ENCODE data around the gene LYZL4. TPM values are rescaled to one million over a fixed set of nuclear protein-coding genes. Genes with fewer than 3 reads are reported as not detected.

The LYZL4 gene
- total RNA-seq, 4 donors from 2014 or later, result not detected

DNA sequence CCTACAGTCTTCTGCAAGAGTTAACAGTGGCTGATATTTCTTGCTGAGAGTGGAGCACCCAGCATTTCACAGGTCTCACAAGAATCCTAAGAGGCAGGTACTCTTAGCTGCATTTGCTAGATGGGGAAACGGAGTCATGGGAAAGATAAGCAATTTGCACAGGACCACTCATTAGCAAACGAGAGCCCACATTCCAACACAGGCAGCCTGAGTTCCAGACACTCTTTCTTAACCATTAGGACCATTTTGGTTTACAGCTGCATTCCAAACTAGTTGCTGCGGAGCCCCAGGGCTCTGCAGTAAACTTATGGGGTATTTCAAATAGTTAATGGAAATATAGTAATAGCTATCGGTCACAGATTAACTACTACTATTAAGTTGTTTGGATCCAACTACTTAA lies 42.5 kb downstream of the LYZL4 start:
- no peak overlapping the region for H3K4me3 ChIP-seq (replicated peaks in 1 of 3)
- H3K9me3 ChIP-seq, result no peaks in the 10 kb centered on the region
- TF ChIP-seq POLR2A (IDR thresholded peaks at IDR 0.05), result no peak
- TF ChIP-seq, protein P1, sequence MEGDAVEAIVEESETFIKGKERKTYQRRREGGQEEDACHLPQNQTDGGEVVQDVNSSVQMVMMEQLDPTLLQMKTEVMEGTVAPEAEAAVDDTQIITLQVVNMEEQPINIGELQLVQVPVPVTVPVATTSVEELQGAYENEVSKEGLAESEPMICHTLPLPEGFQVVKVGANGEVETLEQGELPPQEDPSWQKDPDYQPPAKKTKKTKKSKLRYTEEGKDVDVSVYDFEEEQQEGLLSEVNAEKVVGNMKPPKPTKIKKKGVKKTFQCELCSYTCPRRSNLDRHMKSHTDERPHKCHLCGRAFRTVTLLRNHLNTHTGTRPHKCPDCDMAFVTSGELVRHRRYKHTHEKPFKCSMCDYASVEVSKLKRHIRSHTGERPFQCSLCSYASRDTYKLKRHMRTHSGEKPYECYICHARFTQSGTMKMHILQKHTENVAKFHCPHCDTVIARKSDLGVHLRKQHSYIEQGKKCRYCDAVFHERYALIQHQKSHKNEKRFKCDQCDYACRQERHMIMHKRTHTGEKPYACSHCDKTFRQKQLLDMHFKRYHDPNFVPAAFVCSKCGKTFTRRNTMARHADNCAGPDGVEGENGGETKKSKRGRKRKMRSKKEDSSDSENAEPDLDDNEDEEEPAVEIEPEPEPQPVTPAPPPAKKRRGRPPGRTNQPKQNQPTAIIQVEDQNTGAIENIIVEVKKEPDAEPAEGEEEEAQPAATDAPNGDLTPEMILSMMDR (IDR thresholded peaks at IDR 0.05), result no peak
- intact Hi-C loops (cut with DNase I), result no loop called here
- no peak for DNase-seq
- WGBS, 2 donors, result 55 to 64% methylated on average over 4 of the region's 4 CpGs
- no peak overlapping the region for H3K27ac ChIP-seq
- H3K4me1 ChIP-seq, result peaks cover 0 to 4% of the 10 kb centered on the region in 2 donors
- no peaks in the 10 kb centered on the region for H3K27me3 ChIP-seq
- no peaks in the 10 kb centered on the region for H3K36me3 ChIP-seq

DNA sequence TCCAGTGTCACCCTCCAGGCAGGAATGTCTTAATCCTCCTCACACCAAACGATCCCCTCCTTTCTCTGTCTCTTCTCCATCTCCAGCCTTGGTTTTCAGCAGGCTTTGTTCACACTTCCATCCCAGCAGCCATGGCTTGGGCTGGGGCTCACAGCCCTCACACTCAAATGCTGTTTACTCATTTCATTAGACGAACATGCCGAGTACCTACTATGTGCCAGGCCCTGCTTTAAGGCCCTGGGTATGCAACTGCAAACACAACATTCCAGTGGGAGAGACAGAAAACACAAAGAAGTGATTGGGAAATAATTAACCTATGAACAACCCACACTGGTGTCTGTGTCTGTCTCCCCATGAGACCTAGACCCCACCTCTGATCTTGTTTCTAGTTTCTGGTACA lies 43.9 kb downstream of the LYZL4 start:
- no peak overlapping the region for H3K4me3 ChIP-seq (replicated peaks in 1 of 3)
- no peaks in the 10 kb centered on the region for H3K36me3 ChIP-seq
- no peak for TF ChIP-seq POLR2A (IDR thresholded peaks at IDR 0.05)
- TF ChIP-seq, protein P1 (IDR thresholded peaks at IDR 0.05), result no peak
- WGBS, 2 donors, result 37 to 45% methylated on average over 3 of the region's 3 CpGs
- intact Hi-C loops (cut with DNase I), result no loop called here
- H3K9me3 ChIP-seq, result no peaks in the 10 kb centered on the region
- peaks cover 0 to 4% of the 10 kb centered on the region in 2 donors for H3K4me1 ChIP-seq
- H3K27me3 ChIP-seq, result no peaks in the 10 kb centered on the region
- no peak for DNase-seq
- H3K27ac ChIP-seq, result no peak overlapping the region

DNA sequence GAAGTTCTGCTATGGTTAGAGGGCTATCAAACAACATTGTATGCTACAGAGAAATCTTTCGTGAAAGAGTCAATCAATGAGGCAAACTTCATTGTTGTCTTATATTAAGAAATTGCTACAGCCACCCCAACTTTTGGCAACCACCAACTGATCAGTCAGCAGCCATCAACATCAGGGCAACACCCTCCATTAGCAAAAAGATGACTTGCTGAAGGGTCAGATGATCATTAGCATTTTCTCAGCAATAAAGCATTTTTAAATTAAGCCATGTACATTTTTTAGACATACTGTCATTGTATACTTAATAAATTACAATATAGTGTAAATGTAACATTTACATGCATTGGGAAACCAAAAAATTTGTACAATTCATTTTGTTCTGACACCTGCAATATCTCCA lies 53.1 kb downstream of the LYZL4 start:
- no peak for DNase-seq
- intact Hi-C loops (cut with DNase I), result no loop called here
- Histone ChIP-seq H3K9me3 (no peaks in the 10 kb centered on the region), H3K36me3 (no peaks in the 10 kb centered on the region), H3K4me3 (replicated peaks in 1 of 3) (no peak overlapping the region), H3K4me1 (no peaks in the 10 kb centered on the region), H3K27ac (no peak overlapping the region), H3K27me3 (no peaks in the 10 kb centered on the region)
- 89 to 97% methylated on average over 1 of the region's 1 CpG for WGBS, 2 donors
- TF ChIP-seq, protein P1 (IDR thresholded peaks at IDR 0.05), result no peak
- no peak for TF ChIP-seq POLR2A (IDR thresholded peaks at IDR 0.05)

DNA sequence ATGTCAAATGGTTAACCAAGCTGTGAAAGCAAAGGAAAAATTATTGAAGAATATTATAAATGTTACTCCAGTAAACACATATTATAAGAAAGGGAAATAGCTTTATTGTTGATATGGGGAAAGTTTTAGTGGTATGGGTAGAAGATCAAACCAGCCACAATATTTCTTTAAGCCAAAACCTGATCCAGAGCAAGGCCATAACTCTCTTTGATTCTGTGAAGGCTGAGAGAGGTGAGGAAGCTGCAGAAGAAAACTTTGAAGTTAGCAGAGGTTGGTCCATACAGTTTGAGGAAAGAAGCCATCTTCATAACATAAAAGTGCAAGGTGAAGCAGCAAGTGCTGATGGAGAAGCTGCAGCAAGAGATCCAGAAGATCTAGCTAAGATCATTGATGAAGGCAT lies 54.8 kb downstream of the LYZL4 start:
- no peak for DNase-seq
- H3K36me3 ChIP-seq, result no peaks in the 10 kb centered on the region
- no peaks in the 10 kb centered on the region for H3K4me1 ChIP-seq
- TF ChIP-seq POLR2A (IDR thresholded peaks at IDR 0.05), result no peak
- TF ChIP-seq, protein P1 (IDR thresholded peaks at IDR 0.05), result no peak
- no peaks in the 10 kb centered on the region for H3K9me3 ChIP-seq
- intact Hi-C loops (cut with DNase I), result no loop called here
- H3K27ac ChIP-seq, result no peak overlapping the region
- H3K4me3 ChIP-seq (replicated peaks in 1 of 3), result no peak overlapping the region
- no peaks in the 10 kb centered on the region for H3K27me3 ChIP-seq

DNA sequence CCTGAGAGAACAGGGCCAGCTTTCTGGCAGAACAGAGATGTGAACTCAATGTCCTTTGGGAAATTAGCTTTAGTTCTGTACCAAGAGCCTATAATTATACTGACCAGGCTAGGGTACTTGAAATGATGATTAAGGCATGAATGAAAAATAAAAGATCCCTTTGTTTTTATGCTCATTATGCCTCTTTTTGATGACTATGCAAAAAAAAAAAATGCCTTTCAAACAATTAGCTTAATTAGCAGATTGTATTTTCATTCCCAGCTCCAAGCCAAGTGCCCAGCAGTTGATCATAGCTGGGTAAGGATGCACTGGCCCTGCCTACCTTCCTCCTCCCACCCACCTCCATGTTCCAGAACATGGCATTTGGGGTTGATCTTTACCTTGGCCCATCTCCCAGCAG lies 56.8 kb downstream of the LYZL4 start:
- intact Hi-C loops (cut with DNase I), result no loop called here
- Histone ChIP-seq H3K27ac (no peak overlapping the region), H3K36me3 (no peaks in the 10 kb centered on the region), H3K4me3 (replicated peaks in 1 of 3) (no peak overlapping the region), H3K9me3 (no peaks in the 10 kb centered on the region), H3K4me1 (no peaks in the 10 kb centered on the region), H3K27me3 (no peaks in the 10 kb centered on the region)
- no peak for TF ChIP-seq POLR2A (IDR thresholded peaks at IDR 0.05)
- TF ChIP-seq, protein P1 (IDR thresholded peaks at IDR 0.05), result no peak
- no peak for DNase-seq

Data from thyroid gland (tissue), 4 donors.